Left colon (tissue), 2 donors: Measurements from ENCODE around the gene DUSP6. TPM values are rescaled to one million over a fixed set of nuclear protein-coding genes. Genes with fewer than 3 reads are reported as not detected.
A peak's percentile ranks its signal among the peaks of the same experiment; 100 is the strongest.

ENCODE experiments used
- ATAC-seq: fragments of 200-7000 bp; cut with Tn5 transposase; one replicate; pipeline ENCODE4 v1.9.1; 2020; ENCODE audit warnings: mild to moderate bottlenecking, moderate library complexity
- DNase-seq, 2 donors: peaks; one replicate each; pipeline ENCODE4 v3.0.0-alpha.2; 2020
- intact Hi-C, 2 donors: fragments of 100-400 bp; cut with DNase I in 1 of 2; cut with micrococcal nuclease in 1 of 2; formaldehyde crosslinking; loops; one replicate each; pipeline versions ENCODE4 v1.11.2 to v1.14.0; 2022; cut with DNase I, micrococcal nuclease
- long read RNA-seq: library from polyadenylated mRNA; unstranded; transcript quantifications from one replicate; pipeline ENCODE4 v2.0.0, GENCODE V29; 2021
- total RNA-seq, 2 donors: library from RNA; stranded (reverse); fragmentation: NEBNext Ultra II Directional; extraction: Animal tissue kit (Norgen Biotek cat#: 25700); gene quantifications; one replicate each; pipeline ENCODE4 v1.2.1, GENCODE V29; 2021
- donor health status: DM: no; HTN: no; CAD: no.
- donor health status: DM: yes; HTN: yes; CAD: no.

The DUSP6 gene, protein sequence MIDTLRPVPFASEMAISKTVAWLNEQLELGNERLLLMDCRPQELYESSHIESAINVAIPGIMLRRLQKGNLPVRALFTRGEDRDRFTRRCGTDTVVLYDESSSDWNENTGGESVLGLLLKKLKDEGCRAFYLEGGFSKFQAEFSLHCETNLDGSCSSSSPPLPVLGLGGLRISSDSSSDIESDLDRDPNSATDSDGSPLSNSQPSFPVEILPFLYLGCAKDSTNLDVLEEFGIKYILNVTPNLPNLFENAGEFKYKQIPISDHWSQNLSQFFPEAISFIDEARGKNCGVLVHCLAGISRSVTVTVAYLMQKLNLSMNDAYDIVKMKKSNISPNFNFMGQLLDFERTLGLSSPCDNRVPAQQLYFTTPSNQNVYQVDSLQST
- 10 to 100 TPM; 58.8 to 82.3 TPM for total RNA-seq
- long read RNA-seq, full-length matches to known transcripts, result 70 of 77 reads
- long read RNA-seq, partial matches to known transcripts, result 0 of 77 reads
- long read RNA-seq, other reads (novel, unspliced or antisense), result 7 of 77 reads

DNA sequence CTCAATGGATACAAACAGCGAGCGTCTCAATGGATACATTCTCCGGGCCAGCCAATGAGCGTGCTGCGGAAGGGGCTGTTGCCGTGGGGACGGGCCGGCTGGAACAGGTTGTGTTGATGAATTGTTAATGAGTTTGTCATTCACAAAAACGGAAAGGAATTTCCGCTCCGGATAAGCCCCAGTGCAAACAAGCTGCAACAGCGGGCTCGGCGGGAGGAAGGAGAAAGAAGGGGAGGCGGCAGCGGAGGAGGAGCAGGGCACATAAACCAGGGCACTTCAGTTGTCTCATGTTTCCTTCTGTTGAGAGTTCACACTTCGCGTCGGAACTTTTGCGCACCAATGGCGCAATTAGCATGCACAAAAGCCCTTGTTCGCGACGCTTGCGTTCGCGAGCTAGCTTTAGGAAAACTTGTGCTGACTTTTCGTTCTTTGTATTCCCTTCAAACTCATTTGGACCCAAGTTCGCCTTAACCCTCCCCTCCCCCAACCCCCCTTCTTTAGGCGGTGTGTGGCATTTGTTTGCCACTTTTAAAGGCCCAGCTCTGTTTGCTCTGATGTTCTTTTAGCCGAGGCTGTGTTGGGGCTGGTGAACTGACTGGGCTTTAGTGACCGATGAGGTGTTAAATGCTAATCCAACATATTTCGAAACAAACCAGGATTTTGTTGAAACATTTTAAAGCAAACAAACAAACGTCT, at the start of gene DUSP6:
Gene DUSP6 (minus strand): TSS at position 10 of the 696 bp plus-strand sequence. CDS start 462 bp downstream, outside the sequence.
- peak; percentile 64 for ATAC-seq
- peak; percentile 95 to 98 for DNase-seq
- intact Hi-C loops, result no loop called here

DNA sequence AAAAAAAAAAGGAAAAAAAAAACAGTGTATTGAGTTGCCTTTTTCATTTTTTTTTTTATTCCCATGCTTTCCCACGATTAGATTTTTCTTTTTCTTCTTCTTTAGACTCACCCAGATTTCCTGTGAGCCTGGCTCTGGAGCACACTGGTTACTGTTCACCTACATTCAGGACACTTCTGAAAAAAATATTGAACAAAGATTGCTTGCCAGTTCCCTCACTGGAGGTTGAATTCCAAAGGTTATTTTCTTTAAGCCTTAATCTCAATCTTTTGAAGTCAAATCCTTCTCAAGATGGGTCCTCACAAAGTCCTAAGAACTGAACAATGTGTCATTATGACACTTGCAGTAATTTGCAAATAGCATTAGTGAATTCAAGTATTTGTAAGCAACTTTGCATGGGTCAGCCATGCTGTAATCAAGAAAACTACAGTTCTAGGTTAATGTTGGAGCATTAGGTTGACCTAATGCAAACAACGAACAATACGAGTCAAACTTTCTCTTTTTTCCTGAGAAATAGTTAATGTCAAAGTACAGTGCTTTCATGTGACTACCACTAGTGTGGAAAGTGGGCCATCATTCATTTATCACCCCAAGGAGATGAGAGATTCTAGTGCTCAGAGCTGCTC, 49.2 kb upstream of the DUSP6 start:
- no peak for DNase-seq

DNA sequence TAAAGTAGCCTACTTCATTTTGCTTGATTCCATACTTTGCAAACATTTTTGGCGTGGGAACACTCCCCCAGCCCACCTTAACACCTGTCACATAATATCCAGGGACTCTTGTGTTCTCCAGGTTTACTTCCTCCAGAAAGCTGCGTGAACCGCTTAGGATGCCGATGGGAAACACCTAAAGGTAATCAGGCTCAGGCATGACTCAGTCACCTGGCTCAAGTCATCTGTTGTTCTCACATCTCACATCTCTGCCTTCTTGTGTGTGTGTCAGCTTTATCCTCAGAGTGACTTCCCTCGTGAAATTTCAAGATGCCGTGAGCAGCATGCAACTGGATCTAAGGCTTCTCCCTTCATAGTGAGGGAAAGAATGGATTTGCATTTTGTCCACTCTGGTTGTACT, 48.1 kb upstream of the DUSP6 start:
- DNase-seq (no peak), ATAC-seq (no peak)
- intact Hi-C loops, result no loop called here

More for the DNA sequence above, 49.2 kb upstream of the DUSP6 start:
- ATAC-seq, result no peak
- intact Hi-C loops, result no loop called here

DNA sequence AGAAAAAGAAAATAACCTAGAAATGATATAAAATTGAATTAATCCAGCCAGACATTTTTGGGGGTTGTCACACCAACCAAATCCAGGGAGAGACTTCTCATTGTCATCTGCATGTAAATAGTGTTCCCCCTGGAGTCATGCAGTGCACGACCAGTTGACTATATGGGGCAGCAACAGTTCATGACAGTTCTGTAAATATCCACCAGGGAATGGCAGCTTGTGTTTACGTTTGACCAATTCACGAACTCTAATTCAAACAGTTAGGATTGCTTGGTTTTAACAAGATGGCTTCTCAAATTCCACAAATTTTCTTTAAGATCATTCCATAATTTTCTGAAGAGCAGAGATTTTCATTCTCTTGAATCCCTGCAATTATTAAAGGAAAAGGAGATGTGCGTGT, 43.4 kb upstream of the DUSP6 start:
- intact Hi-C loops, result no loop called here
- DNase-seq, result no peak
- no peak for ATAC-seq

DNA sequence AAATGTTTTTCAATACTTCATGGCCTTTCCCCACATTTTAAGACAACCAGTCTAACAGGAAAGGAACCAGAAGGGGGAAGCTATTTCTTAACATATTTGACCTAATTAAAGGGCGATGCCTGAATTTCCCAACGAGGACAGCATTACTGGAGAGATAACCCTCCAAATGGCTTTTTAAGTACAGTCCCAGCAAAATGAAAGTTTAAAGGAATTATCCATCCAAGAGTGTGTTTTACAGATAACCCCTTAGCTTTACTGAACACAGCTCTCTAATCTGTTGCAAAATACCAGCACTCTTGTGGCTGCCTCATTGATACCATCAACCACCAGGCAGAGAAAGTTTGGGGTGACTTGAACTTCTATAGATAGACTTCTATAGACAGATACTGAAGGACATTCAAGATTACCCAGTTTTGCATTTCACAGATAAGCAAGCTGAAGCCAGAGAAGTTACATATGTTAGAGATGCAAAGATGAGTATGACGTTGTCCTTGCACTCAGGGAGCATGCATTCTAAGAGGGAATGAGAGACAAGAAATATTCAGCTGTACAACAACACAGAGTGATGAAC, 41.3 kb upstream of the DUSP6 start:
- ATAC-seq (no peak), DNase-seq (no peak)
- intact Hi-C loops, result no loop called here

DNA sequence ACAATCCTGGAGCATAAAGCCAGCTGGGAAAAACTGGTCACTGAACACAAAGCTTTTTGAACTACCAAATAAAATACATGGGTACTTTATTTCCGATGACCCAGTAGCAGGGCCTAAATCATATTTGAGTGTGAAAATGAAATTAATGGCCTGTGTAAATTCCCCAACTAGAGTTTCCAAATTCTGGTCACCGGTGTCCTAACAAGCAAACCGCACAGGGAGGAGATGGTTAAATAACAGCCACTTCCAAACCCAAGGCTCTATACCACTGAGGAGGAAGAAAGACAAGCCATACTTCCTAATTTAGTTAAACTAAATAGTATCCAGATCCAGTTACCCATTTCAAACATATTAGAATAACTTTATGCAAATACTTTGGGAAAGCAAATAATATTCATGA, 40.1 kb upstream of the DUSP6 start:
- no peak for ATAC-seq
- intact Hi-C loops, result no loop called here
- DNase-seq, result no peak

DNA sequence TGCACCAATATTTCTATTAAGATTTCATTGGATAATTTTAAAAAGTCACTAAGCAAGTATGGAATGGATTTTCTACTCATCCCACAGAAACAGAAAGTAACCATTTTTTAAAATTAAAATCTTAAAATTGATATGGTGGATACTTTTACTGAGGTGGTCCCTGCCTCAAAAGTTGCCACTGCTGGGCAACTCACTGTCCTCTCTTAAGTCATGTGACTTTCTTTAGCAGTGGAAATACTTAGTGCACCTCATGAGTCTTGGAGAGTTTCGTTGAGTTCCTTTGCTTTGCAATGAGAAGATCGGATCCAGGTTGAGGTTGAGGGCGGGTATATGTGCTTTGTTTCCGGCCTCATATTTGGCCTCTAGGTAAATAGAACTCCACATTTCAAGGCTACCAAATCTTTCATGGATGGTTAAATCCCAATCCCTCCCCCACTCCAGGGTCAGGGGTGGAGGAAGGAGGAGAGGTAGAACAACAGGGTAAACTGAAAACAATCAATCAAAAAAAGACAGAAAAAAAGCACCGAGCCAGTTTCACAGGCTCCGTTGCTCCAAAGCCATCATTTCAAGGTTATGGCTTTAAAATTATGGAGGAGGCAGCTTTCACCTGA, 39.5 kb upstream of the DUSP6 start:
- no peak for ATAC-seq
- DNase-seq, result no peak

DNA sequence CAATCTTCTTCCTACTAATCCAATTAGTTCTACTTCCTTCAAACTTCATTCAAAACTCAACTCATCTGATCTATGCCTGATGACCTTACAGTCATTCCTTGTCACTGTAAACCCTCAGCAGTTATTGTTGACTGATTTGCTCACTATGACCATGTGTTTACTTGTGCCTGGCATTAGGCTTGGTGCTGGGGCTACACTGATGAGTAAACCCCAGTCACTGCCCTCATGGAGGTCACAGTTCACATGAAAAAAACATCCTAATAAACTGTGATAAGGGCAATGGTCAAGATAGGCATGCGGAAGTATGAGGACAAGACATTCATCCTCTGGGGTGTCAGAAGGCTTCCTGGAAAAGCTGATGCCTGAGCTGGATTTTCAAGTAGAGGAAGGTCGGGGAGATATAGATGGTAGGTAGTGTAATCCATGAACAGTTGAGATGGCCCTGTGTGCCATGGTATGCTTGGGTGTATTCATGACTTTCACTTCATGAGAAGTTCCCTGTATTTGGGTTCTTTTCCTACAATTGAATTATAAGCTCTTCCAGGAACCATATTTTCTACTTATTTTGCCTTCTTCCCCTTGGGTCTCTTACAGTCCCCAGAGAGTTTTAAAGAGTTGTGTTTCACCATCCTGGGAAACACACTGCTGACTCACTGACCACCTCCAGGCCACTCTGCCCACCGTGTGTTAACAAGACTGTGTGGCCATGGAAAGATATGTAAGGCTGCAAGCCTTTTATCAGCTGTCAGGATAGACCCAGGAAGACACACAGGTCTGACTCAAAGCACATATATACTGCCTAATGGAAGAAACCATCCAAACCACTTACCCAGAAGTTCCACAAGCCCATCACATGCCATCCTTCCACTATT, 38.7 kb upstream of the DUSP6 start:
- ATAC-seq, result peak; percentile 68
- no peak for DNase-seq
- intact Hi-C loops, result no loop called here

More for the DNA sequence above, 39.5 kb upstream of the DUSP6 start:
- intact Hi-C loops, result no loop called here

DNA sequence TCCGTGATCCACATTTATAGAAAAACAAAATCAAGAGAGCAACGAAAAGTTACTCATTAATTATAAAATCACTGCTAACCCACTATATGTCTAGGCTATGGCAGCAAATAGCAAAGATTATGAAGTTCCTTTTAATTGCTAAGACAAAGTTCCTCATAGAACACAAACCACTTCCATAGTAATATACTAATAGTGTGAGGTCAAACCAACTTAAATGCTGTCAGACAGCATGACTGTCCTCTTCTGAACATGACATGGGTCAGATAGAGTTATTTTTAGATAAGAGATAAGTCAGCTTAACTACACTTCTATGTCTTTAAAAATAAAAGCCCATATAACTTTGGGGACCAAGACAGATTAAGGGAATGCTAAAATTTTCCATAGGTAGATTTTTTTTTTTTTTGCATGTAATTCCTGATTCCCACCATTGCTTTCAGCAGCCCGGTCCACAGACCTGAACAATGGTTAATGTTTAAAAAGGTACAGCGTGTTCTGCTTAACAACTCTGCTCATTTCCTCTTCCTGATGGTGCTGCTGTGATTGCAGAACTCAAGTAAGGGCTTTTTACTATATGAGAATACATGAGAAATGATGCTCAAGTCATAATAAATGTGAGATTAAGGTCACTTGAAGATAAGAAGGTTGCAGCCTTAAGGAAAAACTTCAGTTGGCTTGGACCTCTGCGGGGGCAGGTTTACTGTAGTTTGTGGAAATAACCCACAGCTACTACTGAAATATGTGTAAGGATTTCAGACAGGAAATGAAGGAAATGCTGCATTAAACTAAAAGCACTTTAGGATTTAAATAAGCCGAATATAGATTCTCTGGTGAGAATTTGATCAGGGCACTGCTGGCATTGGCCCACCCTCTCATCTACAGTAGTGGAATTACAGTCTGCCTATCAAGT, 37.7 kb upstream of the DUSP6 start:
- intact Hi-C loops, result no loop called here
- no peak for DNase-seq
- ATAC-seq, result peak; percentile 81

DNA sequence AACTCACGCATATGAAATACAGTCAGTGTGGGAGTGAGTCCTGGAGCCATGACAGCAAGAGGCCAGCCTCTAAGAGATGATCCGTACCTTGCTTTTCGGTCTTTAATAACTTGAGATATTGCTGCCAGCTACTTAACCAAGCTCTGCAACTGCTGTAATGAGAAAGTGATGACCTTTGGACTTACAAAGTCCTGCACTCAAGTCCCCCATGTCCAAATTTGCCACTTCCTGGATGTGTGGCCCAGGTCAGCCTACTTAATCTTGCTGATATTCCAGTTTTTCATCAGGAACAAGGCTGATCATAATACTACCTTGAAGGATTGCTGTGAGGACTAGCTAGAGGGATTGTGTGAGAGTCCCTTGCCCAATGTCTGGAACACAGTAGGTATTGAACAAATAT, 33.8 kb upstream of the DUSP6 start:
- intact Hi-C loops, result no loop called here
- peak; percentile 8 for ATAC-seq
- no peak for DNase-seq

DNA sequence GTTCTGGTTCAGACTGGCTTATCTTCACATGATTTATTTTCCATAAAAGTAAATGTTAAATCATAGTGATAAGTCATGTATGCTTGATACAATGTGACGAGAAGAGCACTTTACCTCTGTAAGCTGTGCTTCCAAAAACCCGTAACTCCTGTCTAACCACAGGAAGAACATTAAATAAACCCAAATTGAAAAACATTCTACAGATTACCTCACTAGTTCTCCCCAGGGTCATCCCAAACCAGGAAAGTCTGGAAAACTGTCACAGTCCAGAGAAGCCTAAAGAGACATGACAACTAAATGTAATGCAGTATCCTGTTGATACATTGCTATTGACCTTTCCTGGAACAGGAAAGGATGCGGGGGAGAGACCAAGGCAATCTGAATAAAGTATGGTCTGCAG, 32.5 kb upstream of the DUSP6 start:
- no peak for ATAC-seq
- intact Hi-C loops, result no loop called here
- DNase-seq, result no peak

DNA sequence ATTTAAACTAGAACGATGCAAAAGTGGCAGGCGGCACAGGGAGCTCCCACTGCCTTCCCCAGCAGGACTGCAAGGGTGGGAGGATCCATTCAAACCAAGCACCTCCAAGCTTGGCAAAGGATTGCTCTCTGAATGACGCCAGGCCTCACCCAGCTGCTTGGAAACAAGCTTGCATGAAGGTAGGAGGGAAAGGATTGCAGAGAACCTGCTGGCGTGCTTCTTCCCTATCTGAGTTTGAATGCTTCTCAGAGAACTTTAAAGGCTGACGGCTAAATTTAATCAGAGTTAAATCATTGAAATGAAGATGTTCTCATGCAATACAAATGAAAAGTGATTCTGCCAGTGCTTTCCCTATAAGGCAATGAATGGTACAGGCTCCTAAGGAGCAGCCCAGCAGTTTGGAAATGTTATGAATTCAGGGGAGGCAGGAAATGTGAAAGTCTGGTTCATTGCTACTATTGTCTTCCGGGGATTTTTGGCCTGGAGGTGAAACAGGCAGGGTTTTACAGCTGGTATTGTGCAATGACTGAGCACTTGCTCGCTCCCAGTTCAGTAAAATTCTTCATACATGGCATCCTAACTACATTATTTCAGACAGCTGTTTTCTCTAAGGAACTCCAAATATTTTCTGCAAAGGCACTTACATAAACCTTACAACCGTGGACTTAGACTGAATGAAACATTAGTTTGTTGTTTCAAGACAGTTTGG, 31.9 kb upstream of the DUSP6 start:
- ATAC-seq (peak; percentile 68), DNase-seq (peak; percentile 62 to 63)
- intact Hi-C loops, result no loop called here

DNA sequence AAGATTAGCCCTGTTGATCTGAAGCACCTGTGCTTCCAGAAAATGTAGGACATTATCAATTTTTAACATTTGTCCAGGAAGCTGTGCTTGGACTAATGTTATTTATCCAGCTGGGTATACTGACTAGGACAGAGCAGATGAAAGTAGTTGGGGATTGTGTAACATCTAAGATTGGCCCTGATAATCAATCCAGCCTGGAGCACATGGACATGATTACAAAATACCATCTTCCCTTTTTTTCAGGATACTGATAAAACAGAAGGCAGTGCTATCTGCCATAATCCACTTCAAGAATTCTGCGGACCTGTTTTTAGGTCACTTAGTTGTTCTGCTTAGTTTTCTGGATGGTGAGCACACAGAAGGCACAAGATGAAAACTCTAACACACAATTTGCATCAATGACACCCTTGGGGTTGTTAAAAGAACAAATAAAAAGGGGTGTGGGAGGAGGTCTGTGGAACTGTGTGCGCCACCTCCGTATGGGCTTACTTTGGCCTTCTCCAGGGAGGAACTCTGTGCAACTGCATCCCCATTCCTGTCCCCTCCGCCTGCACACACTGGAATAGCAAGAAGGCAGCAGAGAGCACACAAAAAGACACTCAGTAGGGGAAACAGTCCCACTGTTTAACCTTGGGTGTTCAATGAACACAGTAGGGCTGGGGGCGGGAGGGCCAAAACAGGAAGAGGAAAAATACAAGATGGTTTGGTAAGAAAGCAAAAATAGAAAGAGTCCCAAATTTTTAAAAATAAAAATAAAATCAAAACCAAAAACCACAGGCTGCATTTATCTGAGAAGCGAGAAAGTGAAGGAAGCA, 31.1 kb upstream of the DUSP6 start:
- intact Hi-C loops, result no loop called here
- DNase-seq, result peak in 1 of 2 donors; percentile 27
- peak; percentile 34 for ATAC-seq

DNA sequence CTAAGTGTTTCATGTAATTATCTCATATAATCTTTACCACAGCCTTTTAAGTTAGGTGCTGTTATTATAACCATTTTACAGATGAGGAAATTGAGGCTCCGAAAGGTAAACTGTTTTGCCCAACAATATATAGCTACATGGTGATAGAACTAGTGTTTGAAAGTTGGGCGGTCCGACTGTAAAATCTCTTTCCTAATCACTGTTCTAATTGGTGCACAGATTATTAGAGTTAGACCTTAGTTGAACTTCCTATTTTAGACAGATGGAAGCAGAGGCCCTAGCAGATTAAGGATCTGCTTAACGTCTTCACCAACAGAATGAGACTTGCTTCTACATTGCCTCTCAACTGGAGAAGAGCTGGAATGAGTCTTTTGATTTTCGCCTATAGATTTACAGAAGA, 30.0 kb upstream of the DUSP6 start:
- intact Hi-C loops, result no loop called here
- no peak for ATAC-seq
- no peak for DNase-seq

DNA sequence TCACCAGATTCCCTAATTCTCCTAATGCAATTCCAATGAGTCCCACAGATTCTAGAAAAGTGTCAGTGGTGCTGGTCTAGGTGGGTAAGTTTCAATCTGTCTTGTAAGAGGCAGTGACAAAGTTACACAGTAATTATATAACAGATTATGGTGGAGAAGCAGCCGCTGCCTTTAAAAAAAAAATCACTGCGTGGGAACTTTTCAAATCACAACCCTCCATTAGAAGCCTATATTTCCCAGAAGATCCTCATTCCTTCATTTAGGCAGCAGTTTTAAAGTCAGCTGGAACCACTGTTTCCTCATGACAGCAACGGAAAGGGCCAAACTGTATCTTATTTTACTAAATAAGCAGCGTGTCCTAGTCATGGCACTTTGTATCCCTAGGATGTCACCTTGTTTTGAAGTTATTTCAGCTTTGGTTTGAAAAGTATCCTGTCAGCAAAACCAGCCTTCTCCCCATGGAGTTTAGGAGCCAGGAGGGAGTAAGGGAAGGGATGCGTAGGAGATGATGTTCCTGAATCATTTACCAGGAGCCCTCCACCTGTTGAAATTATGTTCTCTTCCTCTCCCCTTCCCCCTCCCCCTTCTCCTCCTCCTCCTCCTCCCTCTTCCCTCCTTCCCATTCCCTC, 27.7 kb upstream of the DUSP6 start:
- intact Hi-C loops, result no loop called here
- DNase-seq (no peak), ATAC-seq (no peak)
